A549 treated with Hydrocortisone at 1 μM for 4 hours (cell line): ENCODE measurements around the gene TMEM11. TPM values are rescaled to one million over a fixed set of nuclear protein-coding genes. Genes with fewer than 3 reads are reported as not detected.

Experiments used
- total RNA-seq: library from RNA; stranded (reverse); fragments of 200-300 nt; extraction: Qiagen RNA extraction; gene quantifications from 5 replicates; pipeline ENCODE4 v1.2.3, GENCODE V29; 2022

Gene TMEM11
- total RNA-seq = 55.7 to 70.8 TPM (median 68.6 TPM) in 5 replicates

GRCh38 chr17:21214015-21214776 lies at the start of gene TMEM11:
TMEM11 (minus strand) TSS chr17:21214161; CDS start chr17:21214152, 9 bp downstream.

GRCh38 chr17:21252796-21253645 lies 39.1 kb upstream of the TMEM11 start, which contains the start of gene NATD1:
NATD1 (minus strand) TSS chr17:21253410; CDS start chr17:21253264, 146 bp downstream.

Other genes with a start within 250 kb of the TMEM11 start
- 114 to 144 TPM (median 125 TPM) in 5 replicates for gene USP22, start 171.2 kb downstream of the TMEM11 start, total RNA-seq
- gene DHRS7B, start 87.2 kb downstream of the TMEM11 start, total RNA-seq = 18.2 to 22.0 TPM (median 19.4 TPM) in 5 replicates
- gene NATD1, start 39.2 kb upstream of the TMEM11 start, total RNA-seq = 3.0 to 3.9 TPM (median 3.4 TPM) in 5 replicates
- 84.7 to 127 TPM (median 95.1 TPM) in 5 replicates for gene MAP2K3, start 70.5 kb upstream of the TMEM11 start, total RNA-seq
- gene KCNJ12, start 162.2 kb upstream of the TMEM11 start, total RNA-seq = 1.5 to 2.0 TPM (median 1.6 TPM) in 5 replicates